OCI-LY7 (cell line): ENCODE results near the gene GPR3.

Experiments
- EZH2phosphoT487 ChIP-seq: fragments of 200-600 bp; sonication (generic); IDR thresholded peaks from 2 replicates; pipeline ENCODE4 v1.6.1; 2018; ENCODE audit warnings: low read depth, borderline replicate concordance, mild to moderate bottlenecking, mixed run types, antibody characterized with exemption, low read length, moderate library complexity, mixed read lengths
- TF ChIP-seq, protein P1 (sequence below): fragments of 200-600 bp; sonication (generic); conservative IDR thresholded peaks from 2 replicates; pipeline ENCODE4 v1.5.1; 2014; ENCODE audit warnings: mild to moderate bottlenecking, antibody characterized with exemption, low read length, moderate library complexity, mixed read lengths

DNA sequence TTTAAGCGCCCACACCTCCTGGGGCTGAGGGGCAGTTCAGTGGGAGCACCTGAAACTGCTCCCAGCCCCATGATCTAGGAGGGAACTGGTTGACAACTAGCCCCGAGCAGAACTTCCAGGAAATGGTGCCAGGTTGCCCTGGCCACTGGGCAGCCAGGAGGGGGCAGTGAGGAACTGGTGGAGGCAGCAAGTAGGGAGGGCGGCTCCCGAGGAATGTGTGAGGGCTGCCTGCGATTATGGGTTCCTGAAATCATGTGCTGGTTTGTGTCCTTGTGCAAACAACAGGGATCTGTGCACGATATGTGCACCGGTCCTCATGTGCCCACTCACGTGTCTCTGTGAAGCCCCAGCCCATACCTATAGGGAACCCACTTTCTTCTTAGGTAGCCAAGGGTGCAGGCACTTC is 9.9 kb downstream of the GPR3 start:
- TF ChIP-seq, protein P1, sequence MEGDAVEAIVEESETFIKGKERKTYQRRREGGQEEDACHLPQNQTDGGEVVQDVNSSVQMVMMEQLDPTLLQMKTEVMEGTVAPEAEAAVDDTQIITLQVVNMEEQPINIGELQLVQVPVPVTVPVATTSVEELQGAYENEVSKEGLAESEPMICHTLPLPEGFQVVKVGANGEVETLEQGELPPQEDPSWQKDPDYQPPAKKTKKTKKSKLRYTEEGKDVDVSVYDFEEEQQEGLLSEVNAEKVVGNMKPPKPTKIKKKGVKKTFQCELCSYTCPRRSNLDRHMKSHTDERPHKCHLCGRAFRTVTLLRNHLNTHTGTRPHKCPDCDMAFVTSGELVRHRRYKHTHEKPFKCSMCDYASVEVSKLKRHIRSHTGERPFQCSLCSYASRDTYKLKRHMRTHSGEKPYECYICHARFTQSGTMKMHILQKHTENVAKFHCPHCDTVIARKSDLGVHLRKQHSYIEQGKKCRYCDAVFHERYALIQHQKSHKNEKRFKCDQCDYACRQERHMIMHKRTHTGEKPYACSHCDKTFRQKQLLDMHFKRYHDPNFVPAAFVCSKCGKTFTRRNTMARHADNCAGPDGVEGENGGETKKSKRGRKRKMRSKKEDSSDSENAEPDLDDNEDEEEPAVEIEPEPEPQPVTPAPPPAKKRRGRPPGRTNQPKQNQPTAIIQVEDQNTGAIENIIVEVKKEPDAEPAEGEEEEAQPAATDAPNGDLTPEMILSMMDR = no peak
- no peak for TF ChIP-seq EZH2phosphoT487
